HG02885 (cell line): ENCODE measurements around the gene WDR64.
"Not testable (repeated sequence)": the region's sequence is repeated elsewhere in the genome, so short reads cannot be mapped to it uniquely, and the experiment has no call there.

Experiments
- ATAC-seq: cut with Tn5 transposase; IDR thresholded peaks from one replicate; pipeline ENCODE4 v1.9.1; 2021; ENCODE audit warnings: mild to moderate bottlenecking; ENCODE audit not compliant: unreplicated experiment, poor library complexity

WDR64 gene

DNA sequence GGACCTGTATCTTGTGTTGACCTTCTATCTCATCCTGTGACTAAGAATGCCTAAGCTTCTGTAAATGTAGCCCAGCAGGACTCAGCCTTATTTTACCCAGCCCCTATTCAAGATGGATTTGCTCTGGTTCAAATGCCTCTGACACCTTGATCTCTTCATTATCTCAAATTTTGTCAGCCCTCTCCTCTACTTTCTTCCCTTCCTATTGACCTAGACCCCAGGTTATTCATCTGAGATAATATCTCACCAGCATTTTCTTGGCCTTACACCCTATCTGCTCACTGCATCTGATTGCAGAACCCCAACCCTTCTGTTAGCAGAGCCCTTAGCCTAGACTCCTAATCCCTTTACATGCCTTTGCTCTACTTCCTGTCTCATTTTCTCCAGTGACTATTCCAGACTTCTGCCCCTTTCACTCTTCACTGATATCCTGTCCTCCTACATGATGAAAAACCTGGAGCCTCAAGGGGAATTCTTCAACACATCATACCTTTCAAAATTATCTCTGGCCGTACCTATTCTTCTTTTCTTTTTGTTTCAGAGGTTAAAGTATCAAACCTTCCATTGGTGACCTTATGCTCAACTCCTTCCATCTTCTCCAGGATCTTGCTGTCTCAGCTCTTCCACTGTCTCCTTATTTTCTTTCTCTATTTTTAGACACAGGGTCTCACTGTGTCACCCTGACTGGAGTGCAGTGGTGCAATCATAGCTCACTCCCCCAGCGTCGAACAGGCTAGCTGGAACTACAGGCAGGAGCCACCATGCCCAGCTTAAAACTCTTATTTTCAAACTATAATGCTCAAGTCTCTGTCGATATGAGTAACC is 44.9 kb downstream of the WDR64 start:
- ATAC-seq = no peak

- ATAC-seq = no peak
Measured at GRCh38 chr1:241697640-241698018, 45.5 kb downstream of the WDR64 start.

- ATAC-seq = no peak
Measured at GRCh38 chr1:241698177-241698576, 46.1 kb downstream of the WDR64 start.

- no peak for ATAC-seq
Measured at GRCh38 chr1:241701483-241702295, 49.6 kb downstream of the WDR64 start.

DNA sequence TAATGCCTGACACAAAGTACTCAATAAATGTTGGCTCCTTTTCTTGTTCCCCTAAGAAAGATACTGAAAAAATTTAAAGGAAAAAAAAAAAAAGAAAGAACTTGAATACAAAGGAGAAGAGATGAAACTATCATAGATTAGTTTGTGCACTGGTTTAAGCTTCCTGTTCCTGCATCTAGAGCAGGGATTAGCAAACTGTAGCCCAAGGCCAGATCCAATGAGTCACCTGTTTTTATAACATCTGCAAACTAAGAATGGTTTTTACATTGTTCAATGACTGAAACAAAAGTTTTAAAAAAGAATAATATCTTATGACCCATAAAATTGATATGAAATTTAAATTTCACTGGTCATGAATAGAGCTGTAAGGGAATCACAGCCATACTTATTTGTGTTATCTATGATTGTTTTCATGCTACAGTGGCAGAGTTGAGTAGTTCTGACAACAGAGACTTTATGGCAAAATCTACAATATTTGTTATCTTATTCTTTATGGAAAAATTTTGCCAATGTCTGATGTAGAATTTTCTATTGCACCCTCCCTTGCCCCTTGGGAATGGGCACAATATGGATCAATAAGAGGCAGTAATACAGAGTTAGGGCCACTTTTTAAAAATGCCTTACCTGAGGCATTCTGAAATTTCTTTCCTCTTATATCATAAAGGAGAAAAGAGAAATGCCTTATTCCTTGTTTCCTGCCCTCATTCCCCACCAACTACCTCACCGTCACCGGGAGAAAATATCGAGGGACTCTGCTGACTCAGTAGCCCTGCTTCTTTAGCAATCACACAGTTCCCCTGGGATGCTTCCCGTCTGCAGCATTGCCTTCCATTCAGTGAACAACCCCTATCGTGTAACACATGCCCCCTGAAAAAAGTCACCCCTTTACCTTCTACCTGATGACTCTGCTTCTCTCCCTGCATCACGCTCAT is 50.6 kb downstream of the WDR64 start:
- ATAC-seq = no peak

DNA sequence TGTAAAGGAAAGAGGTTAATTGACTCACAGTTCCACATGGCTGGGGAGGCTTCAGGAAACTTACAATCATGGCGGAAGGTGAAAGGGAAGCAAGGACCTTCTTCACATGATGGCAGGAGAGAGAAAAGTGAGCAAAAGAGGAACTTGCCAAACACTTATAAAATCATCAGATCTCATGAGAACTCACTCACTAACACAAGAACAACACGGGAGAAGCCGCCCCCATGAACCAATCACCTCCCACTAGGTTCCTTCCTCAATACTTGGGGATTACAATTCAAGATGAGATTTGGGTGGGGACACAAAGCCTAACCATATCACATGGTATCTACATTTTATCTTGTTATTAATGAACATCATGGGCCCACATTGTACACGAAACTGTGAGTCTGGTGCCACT is 51.7 kb downstream of the WDR64 start:
- ATAC-seq = not testable (repeated sequence)

GRCh38 chr1:241706257-241706656 is 54.2 kb downstream of the WDR64 start:
- no peak for ATAC-seq

DNA sequence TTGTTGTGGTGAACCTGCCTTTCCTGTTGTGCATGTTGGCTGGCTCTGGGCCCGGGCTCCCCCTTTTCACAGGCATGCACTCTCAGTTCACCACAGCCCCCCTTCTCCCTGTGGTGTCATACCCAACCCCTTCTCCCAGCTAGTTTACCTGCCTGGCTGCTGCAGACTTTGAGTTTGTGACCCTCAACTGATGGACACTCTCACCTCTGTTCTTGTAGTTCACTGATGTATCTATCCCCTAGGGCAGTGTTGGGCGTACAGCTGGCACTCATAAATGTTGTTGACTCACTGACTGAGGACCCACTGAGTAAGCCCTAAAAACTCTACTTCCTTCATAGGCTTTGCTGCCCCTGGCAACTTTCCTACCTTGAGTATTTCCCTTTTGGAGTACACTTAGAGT is 54.9 kb downstream of the WDR64 start:
- ATAC-seq = no peak

- ATAC-seq = no peak
Measured at GRCh38 chr1:241707442-241707841, 55.4 kb downstream of the WDR64 start.

- ATAC-seq = no peak
Measured at GRCh38 chr1:241711326-241711725, 59.2 kb downstream of the WDR64 start.

GRCh38 chr1:241713316-241713715 is 61.2 kb downstream of the WDR64 start:
- ATAC-seq = no peak

GRCh38 chr1:241714321-241715218 is 62.5 kb downstream of the WDR64 start:
- ATAC-seq = no peak

DNA sequence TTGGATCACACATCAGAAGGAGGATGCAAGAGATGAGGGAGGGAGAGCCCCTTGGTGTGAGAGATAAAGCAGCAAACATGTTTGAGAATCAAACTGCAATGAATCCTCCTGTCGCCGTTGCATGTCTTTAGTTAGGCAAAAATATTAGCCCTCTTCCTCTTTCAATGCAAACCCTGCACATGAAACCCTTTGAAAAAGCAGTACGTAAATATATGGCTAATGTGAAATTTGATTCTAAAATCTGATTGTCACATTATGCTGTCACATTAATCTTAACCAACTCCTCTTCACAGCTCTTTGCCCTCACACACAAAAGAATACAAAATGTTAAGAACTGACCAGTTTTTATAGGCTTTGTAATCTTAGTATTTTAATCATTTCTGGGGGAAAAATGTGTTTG is 63.4 kb downstream of the WDR64 start:
- no peak for ATAC-seq

- ATAC-seq = no peak
Measured at GRCh38 chr1:241715956-241716355, 63.9 kb downstream of the WDR64 start.

DNA sequence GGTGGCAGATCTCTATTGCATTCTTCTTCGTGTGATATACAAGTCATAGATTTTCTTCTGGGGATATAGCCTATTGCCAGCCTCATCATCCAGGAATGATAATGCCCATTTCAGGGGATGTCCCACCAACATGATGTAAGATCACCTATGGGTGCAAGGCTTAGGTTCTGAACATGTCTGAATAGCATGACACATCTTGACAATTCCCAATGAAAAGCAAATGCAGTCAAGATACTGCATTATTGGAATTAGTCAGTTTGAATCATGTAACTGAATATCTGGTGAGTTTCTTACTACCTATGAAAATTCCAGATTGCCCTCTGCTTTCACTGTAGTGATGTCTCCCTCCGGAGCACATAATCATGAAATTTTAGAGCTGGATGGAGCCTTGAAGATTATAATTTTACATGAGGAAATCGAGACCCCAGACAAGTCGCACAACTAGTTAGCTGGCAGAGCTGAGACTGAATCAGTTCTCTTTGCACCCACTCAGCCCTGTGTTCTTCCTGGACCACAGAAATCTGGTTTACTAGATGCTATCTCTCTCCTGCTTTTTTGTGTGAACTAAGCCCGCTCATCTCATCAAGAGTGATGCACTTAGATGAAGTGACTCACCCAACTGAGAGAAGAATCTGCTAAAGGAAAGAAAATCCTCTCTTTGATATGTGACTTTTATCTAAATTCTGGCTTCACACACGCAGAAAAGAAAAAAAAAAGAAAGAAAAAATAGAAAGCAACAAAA is 65.0 kb downstream of the WDR64 start:
- ATAC-seq = no peak

DNA sequence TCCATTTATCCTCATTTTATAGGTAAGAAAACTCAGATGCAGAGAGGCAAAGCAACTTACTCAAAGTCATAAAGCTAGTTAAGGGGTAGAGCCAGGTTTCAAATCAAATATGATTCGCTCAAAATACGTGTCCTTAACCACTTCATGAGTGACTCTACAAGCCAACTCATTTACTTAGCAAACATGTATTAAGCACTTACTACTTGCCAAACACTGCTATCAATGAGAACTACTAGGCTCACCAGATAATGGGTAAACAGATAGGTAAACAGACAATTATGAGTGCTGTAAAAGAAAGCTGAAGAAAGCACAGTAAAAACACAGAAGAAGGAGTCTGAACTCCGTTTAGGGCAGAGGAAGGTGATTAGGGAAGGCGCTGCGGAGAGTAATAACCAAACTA is 65.9 kb downstream of the WDR64 start:
- ATAC-seq = no peak

DNA sequence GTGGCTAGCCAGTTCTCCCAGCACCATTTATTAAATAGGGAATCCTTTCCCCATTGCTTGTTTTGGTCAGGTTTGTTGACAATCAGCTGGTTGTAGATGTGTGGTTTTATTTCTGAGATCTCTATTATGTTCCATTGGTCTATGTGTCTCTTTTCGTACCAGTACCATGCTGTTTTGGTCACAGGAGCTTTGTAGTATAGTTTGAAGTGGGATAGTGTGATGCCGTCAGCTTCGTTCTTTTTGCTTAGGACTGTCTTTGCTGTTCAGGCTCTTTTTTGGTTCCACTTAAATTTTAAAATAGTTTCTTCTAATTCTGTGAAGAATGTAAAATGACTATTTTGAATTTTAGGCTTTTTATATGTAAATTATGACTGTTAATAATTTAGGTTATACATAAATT is 68.9 kb downstream of the WDR64 start:
- no peak for ATAC-seq

DNA sequence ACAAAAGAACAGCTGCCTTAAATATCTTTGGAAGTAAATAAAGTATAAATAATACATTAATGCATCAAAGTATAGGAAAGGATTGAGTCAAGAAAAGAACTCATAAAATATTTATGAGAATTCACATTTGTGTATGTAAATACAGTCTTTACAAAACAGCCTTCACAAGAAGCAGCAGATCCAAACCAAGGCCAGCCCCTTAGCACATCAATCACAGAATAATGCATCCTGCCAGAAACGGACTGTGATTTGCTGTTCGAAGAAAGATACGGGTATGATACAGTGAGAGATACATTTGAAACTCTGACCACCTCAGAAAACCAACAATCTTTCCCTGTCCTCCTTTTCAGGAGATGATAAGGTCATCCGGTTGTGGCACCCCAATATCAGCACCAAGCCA is 70.9 kb downstream of the WDR64 start:
- no peak for ATAC-seq
